Effector CD4-positive, alpha-beta T cell (primary cell): ENCODE data around the gene ZBTB7B.
"Not testable (repeated sequence)": the region's sequence is repeated elsewhere in the genome, so short reads cannot be mapped to it uniquely, and the experiment has no call there.

Experiments
- DNase-seq: peaks from one replicate; pipeline ENCODE4 v3.0.0-alpha.2; 2020

ZBTB7B gene

GRCh38 chr1:154969246-154969645, 33.4 kb upstream of the ZBTB7B start:
- no peak for DNase-seq

- no peak for DNase-seq
Measured at GRCh38 chr1:154969860-154970452, 32.6 kb upstream of the ZBTB7B start.

- DNase-seq = no peak
Measured at GRCh38 chr1:154970631-154971340, 31.8 kb upstream of the ZBTB7B start, which contains the start of gene SHC1. Gene SHC1, minus strand, starts transcription at chr1:154970747. Its CDS starts 221 bp downstream, at chr1:154970526.

- no peak for DNase-seq
Measured at GRCh38 chr1:154971341-154971998, 31.1 kb upstream of the ZBTB7B start.

- DNase-seq = no peak
Measured at GRCh38 chr1:154972213-154972516, 30.4 kb upstream of the ZBTB7B start.

GRCh38 chr1:154972517-154973343, 29.9 kb upstream of the ZBTB7B start:
- no peak for DNase-seq

GRCh38 chr1:154973344-154974101, 29.1 kb upstream of the ZBTB7B start:
- DNase-seq = peak; percentile 84

GRCh38 chr1:154974102-154974807, 28.3 kb upstream of the ZBTB7B start, which contains the start of gene CKS1B:
Gene CKS1B, plus strand, starts transcription at chr1:154974681. Its CDS starts 65 bp downstream, at chr1:154974746.
- DNase-seq = peak; percentile 94

GRCh38 chr1:154974808-154975408, 27.7 kb upstream of the ZBTB7B start:
- DNase-seq = peak; percentile 91

- DNase-seq = peak; percentile 32
Measured at GRCh38 chr1:154975409-154976059, 27.1 kb upstream of the ZBTB7B start.

- not testable (repeated sequence) for DNase-seq
Measured at GRCh38 chr1:154977762-154978161, 24.8 kb upstream of the ZBTB7B start.

GRCh38 chr1:154978360-154978759, 24.2 kb upstream of the ZBTB7B start:
- no peak for DNase-seq

GRCh38 chr1:154982341-154982740, 20.3 kb upstream of the ZBTB7B start:
- no peak for DNase-seq

- DNase-seq = peak; percentile 95
Measured at GRCh38 chr1:154982897-154983648, 19.5 kb upstream of the ZBTB7B start, which contains the start of gene FLAD1. Gene FLAD1, plus strand, starts transcription at chr1:154983344. Its CDS starts 351 bp downstream, at chr1:154983695.

GRCh38 chr1:154983776-154984466, 18.7 kb upstream of the ZBTB7B start:
- DNase-seq = no peak

GRCh38 chr1:154986736-154987135, 15.9 kb upstream of the ZBTB7B start:
- DNase-seq = not testable (repeated sequence)

- DNase-seq = no peak
Measured at GRCh38 chr1:154987326-154987725, 15.3 kb upstream of the ZBTB7B start.

GRCh38 chr1:154988058-154988954, 14.3 kb upstream of the ZBTB7B start:
- no peak for DNase-seq
